Prostate gland (tissue), 2 donors: ENCODE results near the gene KLHL36. TPM values are rescaled to one million over a fixed set of nuclear protein-coding genes. Genes with fewer than 3 reads are reported as not detected.

Source experiments
- DNase-seq: peaks from one replicate; pipeline ENCODE4 v3.0.0-alpha.2; 2019; ENCODE audit warnings: low spot score
- H3K27ac ChIP-seq, 2 donors: fragments of 200-600 bp; sonication (generic); 2 replicates each; pipeline ENCODE4 v1.5.1; 2017 to 2019
- H3K27me3 ChIP-seq: fragments of 200-600 bp; sonication (generic); replicated peaks from 2 replicates; pipeline ENCODE4 v1.5.1; 2019; ENCODE audit not compliant: insufficient read depth
- H3K36me3 ChIP-seq, 2 donors: fragments of 200-600 bp; sonication (generic); 1 replicate in 1 of 2; 2 replicates in 1 of 2; pipeline versions ENCODE4 v1.5.1 to v1.8.1; 2017 to 2019
- H3K4me1 ChIP-seq: fragments of 200-600 bp; sonication (generic); replicated peaks from 2 replicates; pipeline ENCODE4 v1.5.1; 2019
- H3K4me3 ChIP-seq, 2 donors: fragments of 200-600 bp; sonication (generic); 2 replicates each; pipeline ENCODE4 v1.5.1; 2017 to 2019
- H3K9me3 ChIP-seq: fragments of 200-600 bp; sonication (generic); 2 replicates; pipeline ENCODE4 v1.5.1; 2017
- CTCF ChIP-seq, 4 experiments: fragments of 200-600 bp in 2 of 4; fragments of 450-650 bp in 2 of 4; sonication (generic) in 2 of 4; IDR thresholded peaks; 1 replicate in 3 of 4; 2 replicates in 1 of 4; pipeline ENCODE4 v1.5.1; 2016 to 2019; ENCODE audit warnings: antibody characterized with exemption in 4 of 4, mild to moderate bottlenecking in 2 of 4, moderate library complexity in 2 of 4
- POLR2A ChIP-seq: fragments of 450-650 bp; IDR thresholded peaks from one replicate; pipeline ENCODE4 v1.6.1; 2016; ENCODE audit warnings: antibody characterized with exemption, mild to moderate bottlenecking
- POLR2AphosphoS5 ChIP-seq: sonication (generic); formaldehyde crosslinking; IDR thresholded peaks from one replicate; pipeline ENCODE4 v1.6.1; 2017; ENCODE audit warnings: antibody characterized with exemption
- WGBS: methylation state at CpG from one replicate; pipeline ENCODE4 v1.1.5; 2018; 5-methylcytosine and 5-hydroxymethylcytosine counted together
- intact Hi-C: fragments of 100-400 bp; cut with DNase I; formaldehyde crosslinking; loops from one replicate; pipeline ENCODE4 v1.14.2; 2022
- total RNA-seq, 2 donors: library from RNA; depleted of rRNA; stranded (reverse); fragments of >200 nt; gene quantifications; one replicate each; pipeline ENCODE4 v1.1.0, GENCODE V29; 2016

Gene KLHL36
- total RNA-seq, 2 donors from 2014 or later = 57.1 to 106 TPM

- Histone ChIP-seq H3K27ac (no peak overlapping the region), H3K4me1 (no peaks in the 10 kb centered on the region), H3K9me3 (no peaks in the 10 kb centered on the region), H3K36me3 (no peaks in the 10 kb centered on the region), H3K27me3 (no peaks in the 10 kb centered on the region), H3K4me3 (no peak overlapping the region)
- 54% methylated on average over 7 of the region's 7 CpGs for WGBS
- TF ChIP-seq POLR2AphosphoS5 = no peak
- no peak for TF ChIP-seq CTCF (IDR thresholded peaks at IDR 0.05)
- no peak for TF ChIP-seq POLR2A
- no peak for DNase-seq
- intact Hi-C loops = no loop called here
Measured at GRCh38 chr16:84607694-84608093, 40.6 kb upstream of the KLHL36 start.

GRCh38 chr16:84608282-84608681 is 40.0 kb upstream of the KLHL36 start:
- no peak overlapping the region for H3K4me3 ChIP-seq
- TF ChIP-seq CTCF (IDR thresholded peaks at IDR 0.05) (no peak), POLR2A (no peak), POLR2AphosphoS5 (no peak)
- H3K36me3 ChIP-seq = no peaks in the 10 kb centered on the region
- WGBS = 80% methylated on average over 6 of the region's 6 CpGs
- H3K4me1 ChIP-seq = no peaks in the 10 kb centered on the region
- H3K27me3 ChIP-seq = no peaks in the 10 kb centered on the region
- no peak for DNase-seq
- intact Hi-C loops = no loop called here
- no peak overlapping the region for H3K27ac ChIP-seq
- no peaks in the 10 kb centered on the region for H3K9me3 ChIP-seq

DNA sequence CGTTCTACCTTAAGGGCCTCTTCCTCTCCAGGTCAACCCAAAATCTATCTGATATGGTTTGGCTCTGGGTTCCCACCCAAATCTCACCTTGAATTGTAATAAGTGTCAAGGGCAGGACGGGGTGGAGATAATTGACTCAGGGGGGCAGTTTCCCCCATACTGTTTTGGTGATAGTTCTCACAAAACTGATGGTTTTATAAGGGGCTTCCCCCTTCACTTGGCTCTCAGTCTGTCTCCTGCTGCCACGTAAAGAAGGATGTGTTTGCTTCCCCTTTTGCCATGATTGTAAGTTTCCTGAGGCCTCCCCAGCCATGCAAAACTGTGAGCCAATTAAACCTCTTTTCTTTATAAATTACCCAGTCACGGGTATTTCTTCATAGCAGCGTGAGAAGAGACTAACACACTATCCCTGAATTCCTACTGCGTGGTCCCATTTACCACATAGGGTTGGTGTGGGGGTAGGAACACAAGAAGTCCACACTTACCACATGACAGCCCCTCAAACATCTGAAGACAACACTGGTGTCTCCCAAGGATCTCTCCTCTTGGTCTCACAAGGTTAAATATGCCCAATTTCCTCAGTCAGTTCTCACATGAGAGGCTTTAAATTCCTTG is 38.6 kb upstream of the KLHL36 start:
- H3K4me1 ChIP-seq = no peaks in the 10 kb centered on the region
- H3K27ac ChIP-seq = no peak overlapping the region
- 84% methylated on average over 6 of the region's 6 CpGs for WGBS
- no peaks in the 10 kb centered on the region for H3K27me3 ChIP-seq
- intact Hi-C loops = no loop called here
- H3K36me3 ChIP-seq = no peaks in the 10 kb centered on the region
- no peak for DNase-seq
- no peaks in the 10 kb centered on the region for H3K9me3 ChIP-seq
- no peak for TF ChIP-seq POLR2A
- no peak for TF ChIP-seq POLR2AphosphoS5
- no peak for TF ChIP-seq CTCF (IDR thresholded peaks at IDR 0.05)
- H3K4me3 ChIP-seq = no peak overlapping the region

GRCh38 chr16:84610376-84610775 is 37.9 kb upstream of the KLHL36 start:
- WGBS = 92% methylated on average over 1 of the region's 1 CpG
- H3K27me3 ChIP-seq = no peaks in the 10 kb centered on the region
- H3K27ac ChIP-seq = no peak overlapping the region
- intact Hi-C loops = no loop called here
- DNase-seq = no peak
- no peak overlapping the region for H3K4me3 ChIP-seq
- no peaks in the 10 kb centered on the region for H3K4me1 ChIP-seq
- no peaks in the 10 kb centered on the region for H3K36me3 ChIP-seq
- TF ChIP-seq POLR2A (no peak), CTCF (IDR thresholded peaks at IDR 0.05) (no peak), POLR2AphosphoS5 (no peak)
- H3K9me3 ChIP-seq = no peaks in the 10 kb centered on the region

- intact Hi-C loops = no loop called here
- H3K4me3 ChIP-seq = no peak overlapping the region
- 56% methylated on average over 4 of the region's 4 CpGs for WGBS
- H3K36me3 ChIP-seq = no peaks in the 10 kb centered on the region
- no peak for TF ChIP-seq CTCF (IDR thresholded peaks at IDR 0.05)
- no peak overlapping the region for H3K27ac ChIP-seq
- no peak for DNase-seq
- no peaks in the 10 kb centered on the region for H3K27me3 ChIP-seq
- H3K4me1 ChIP-seq = peaks cover 3% of the 10 kb centered on the region
- H3K9me3 ChIP-seq = no peaks in the 10 kb centered on the region
Measured at GRCh38 chr16:84611041-84611440, 37.3 kb upstream of the KLHL36 start.
